PC-3 (cell line): ENCODE results near the gene SPACA1. TPM values are rescaled to one million over a fixed set of nuclear protein-coding genes. Genes with fewer than 3 reads are reported as not detected.

Experiments used
- ATAC-seq: fragments of 200-7000 bp; cut with Tn5 transposase; 2 replicates; pipeline ENCODE4 v1.9.1; 2020; ENCODE audit warnings: mild to moderate bottlenecking, moderate library complexity
- BruUV-seq: library from RNA; stranded (reverse); fragments of 400-500 nt; replicated peaks from 2 replicates; lab custom pipeline; 2021; lab: Mats Ljungman, UMichigan
- CTCF ChIA-PET: fragments of 300-600 bp; sonication (Branson Sonifier 250); formaldehyde crosslinking; loops from one replicate; lab custom pipeline; 2022; ENCODE audit warnings: antibody characterized with exemption; lab: Charles Lee
- POLR2A ChIA-PET: fragments of 300-600 bp; sonication (Branson Sonifier 250); formaldehyde crosslinking; loops from one replicate; lab custom pipeline; 2022; ENCODE audit warnings: antibody characterized with exemption; ENCODE audit not compliant: unreplicated experiment; lab: Charles Lee
- DNase-seq: peaks from one replicate; pipeline ENCODE4 v3.0.0-alpha.2; 2015
- H2AFZ ChIP-seq: fragments of 300-600 bp; sonication (generic); 2 replicates; pipeline ENCODE4 v1.6.0; 2016; ENCODE audit warnings: antibody characterized with exemption, low read length
- H3F3A ChIP-seq: fragments of 300-600 bp; sonication (generic); one replicate; pipeline ENCODE4 v1.6.0; 2017; ENCODE audit warnings: antibody characterized with exemption, low read length, control low read depth, mild to moderate bottlenecking; ENCODE audit not compliant: unreplicated experiment
- H3K27ac ChIP-seq: fragments of 300-600 bp; sonication (generic); 2 replicates; pipeline ENCODE4 v1.5.1; 2016; ENCODE audit warnings: mild to moderate bottlenecking, low read length
- H3K27me3 ChIP-seq: fragments of 300-600 bp; sonication (generic); 2 replicates; pipeline ENCODE4 v1.6.1; 2016; ENCODE audit warnings: low read length, mixed read lengths
- H3K36me3 ChIP-seq: fragments of 300-600 bp; sonication (generic); 2 replicates; pipeline ENCODE4 v1.6.1; 2016; ENCODE audit warnings: low read depth, mixed run types, low read length, mixed read lengths
- H3K4me1 ChIP-seq: fragments of 300-600 bp; sonication (generic); 2 replicates; pipeline ENCODE4 v1.5.1; 2016; ENCODE audit warnings: low read length; ENCODE audit not compliant: insufficient read depth
- H3K4me2 ChIP-seq: fragments of 300-600 bp; sonication (generic); 2 replicates; pipeline ENCODE4 v1.6.0; 2016; ENCODE audit warnings: low read length
- H3K4me3 ChIP-seq: fragments of 300-600 bp; sonication (generic); 2 replicates; pipeline ENCODE4 v1.5.1; 2016; ENCODE audit warnings: mild to moderate bottlenecking, low read length, mixed read lengths
- H3K79me2 ChIP-seq: fragments of 300-600 bp; sonication (generic); 2 replicates; pipeline ENCODE4 v1.6.1; 2017; ENCODE audit warnings: low read length, mixed read lengths
- H3K9ac ChIP-seq: fragments of 300-600 bp; sonication (generic); 2 replicates; pipeline ENCODE4 v1.6.0; 2016; ENCODE audit warnings: mild to moderate bottlenecking, low read length
- H3K9me2 ChIP-seq: fragments of 300-600 bp; sonication (generic); replicated peaks from 2 replicates; pipeline ENCODE4 v1.6.1; 2016; ENCODE audit warnings: mixed run types, low read length, mixed read lengths
- H3K9me3 ChIP-seq: fragments of 300-600 bp; sonication (generic); 2 replicates; pipeline ENCODE4 v1.6.1; 2016; ENCODE audit warnings: low read length, mixed read lengths
- H4K20me1 ChIP-seq: fragments of 300-600 bp; sonication (generic); 2 replicates; pipeline ENCODE4 v1.6.1; 2016; ENCODE audit warnings: low read length, mixed read lengths
- CTCF ChIP-seq: fragments of 300-600 bp; sonication (generic); conservative IDR thresholded peaks from 2 replicates; pipeline ENCODE4 v1.5.1; 2017; ENCODE audit warnings: antibody characterized with exemption, low read depth, mild to moderate bottlenecking, low read length
- EZH2 ChIP-seq: fragments of 300-600 bp; sonication (generic); IDR thresholded peaks from one replicate; pipeline ENCODE4 v1.6.1; 2017; ENCODE audit warnings: antibody characterized with exemption, mild to moderate bottlenecking, low read length; ENCODE audit not compliant: unreplicated experiment
- EZH2phosphoT487 ChIP-seq: fragments of 300-600 bp; sonication (generic); IDR thresholded peaks from 2 replicates; pipeline ENCODE4 v1.6.1; 2018; ENCODE audit warnings: mild to moderate bottlenecking, antibody characterized with exemption, low read length, borderline replicate concordance
- intact Hi-C: fragments of 100-400 bp; cut with micrococcal nuclease; formaldehyde crosslinking; loops from 2 replicates; pipeline ENCODE4 v1.9.0; 2023
- total RNA-seq: library from RNA; depleted of rRNA; stranded (reverse); fragments of >200 nt; gene quantifications from 2 replicates; pipeline ENCODE4 v1.2.3, GENCODE V29; 2014

SPACA1 gene
- total RNA-seq, 1 experiment from 2014 or later: not detected

DNA sequence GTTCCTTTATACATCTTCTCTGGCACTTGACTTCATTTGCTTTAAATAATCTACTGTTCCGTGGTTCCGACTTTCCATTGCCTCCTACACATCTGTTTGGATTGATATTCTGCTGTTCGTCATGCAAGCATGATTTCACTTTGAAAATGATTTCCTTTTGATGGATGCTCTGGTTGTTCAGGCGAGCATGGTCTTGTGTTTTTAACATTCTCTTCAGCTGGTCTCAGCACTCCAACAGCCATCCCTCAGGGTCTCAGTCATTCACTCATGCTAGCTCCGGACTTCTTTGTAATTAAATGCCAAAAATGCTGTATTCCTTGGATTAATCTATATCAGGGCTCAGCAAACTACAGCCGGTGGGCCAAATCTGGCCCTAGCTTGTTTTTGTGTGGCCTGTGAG is 27.2 kb upstream of the SPACA1 start:
- H2AFZ ChIP-seq: no peak overlapping the region
- H3K4me2 ChIP-seq: no peak overlapping the region
- CTCF ChIA-PET: no interaction called here
- peaks cover 39% of the 10 kb centered on the region for H3K27me3 ChIP-seq
- no peaks in the 10 kb centered on the region for H3K9me3 ChIP-seq
- no peak for TF ChIP-seq EZH2phosphoT487
- TF ChIP-seq EZH2: no peak
- no peak for TF ChIP-seq CTCF
- POLR2A ChIA-PET: no interaction called here
- intact Hi-C loops: no loop called here
- H3F3A ChIP-seq: no peaks in the 10 kb centered on the region
- H3K4me3 ChIP-seq: no peak overlapping the region
- ATAC-seq (no peak), DNase-seq (no peak)
- no peak overlapping the region for H3K9ac ChIP-seq
- H4K20me1 ChIP-seq: no peaks in the 10 kb centered on the region
- H3K36me3 ChIP-seq: no peaks in the 10 kb centered on the region
- no TSS peak for BruUV-seq
- H3K4me1 ChIP-seq: no peaks in the 10 kb centered on the region
- H3K79me2 ChIP-seq: no peaks in the 10 kb centered on the region
- H3K27ac ChIP-seq: no peak overlapping the region
- no peaks in the 10 kb centered on the region for H3K9me2 ChIP-seq

DNA sequence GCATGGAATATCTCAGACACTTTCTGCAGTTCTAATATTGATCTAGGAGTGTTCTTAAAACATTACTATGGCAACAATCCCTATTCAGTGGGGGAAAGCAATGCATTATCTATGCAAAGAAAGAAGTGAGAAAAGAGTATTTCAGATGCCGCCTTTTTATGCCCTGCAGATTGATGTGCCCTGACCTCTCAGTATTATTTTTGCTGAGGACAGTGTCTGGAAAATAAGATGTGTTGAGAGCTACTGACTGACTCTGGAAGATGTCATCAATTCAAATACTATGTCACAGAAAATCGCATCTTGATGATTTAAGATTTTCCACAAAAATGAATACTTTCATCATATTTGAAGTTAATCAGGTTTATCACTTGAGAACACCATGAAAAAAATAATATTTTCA is 22.9 kb upstream of the SPACA1 start:
- Histone ChIP-seq H3K4me3 (no peak overlapping the region), H3K4me2 (no peak overlapping the region), H2AFZ (no peak overlapping the region), H3F3A (no peaks in the 10 kb centered on the region), H3K27ac (no peak overlapping the region), H3K27me3 (peaks cover 38% of the 10 kb centered on the region), H3K79me2 (no peaks in the 10 kb centered on the region), H3K9ac (no peak overlapping the region), H3K4me1 (no peaks in the 10 kb centered on the region), H3K36me3 (no peaks in the 10 kb centered on the region), H4K20me1 (no peaks in the 10 kb centered on the region), H3K9me2 (no peaks in the 10 kb centered on the region), H3K9me3 (no peaks in the 10 kb centered on the region)
- CTCF ChIA-PET: no interaction called here
- no TSS peak for BruUV-seq
- DNase-seq: no peak
- TF ChIP-seq CTCF (no peak), EZH2 (no peak), EZH2phosphoT487 (no peak)
- intact Hi-C loops: no loop called here
- no peak for ATAC-seq
- POLR2A ChIA-PET: no interaction called here

GRCh38 chr6:88031550-88031949 is 16.1 kb upstream of the SPACA1 start:
- Histone ChIP-seq H3K4me1 (no peaks in the 10 kb centered on the region), H3K4me3 (no peak overlapping the region), H3K9me3 (no peaks in the 10 kb centered on the region; the same call in 1 of the 2 replicates), H3K9me2 (no peaks in the 10 kb centered on the region), H2AFZ (no peak overlapping the region), H3K9ac (no peak overlapping the region), H3F3A (no peaks in the 10 kb centered on the region), H3K79me2 (no peaks in the 10 kb centered on the region), H3K36me3 (no peaks in the 10 kb centered on the region), H3K27ac (no peak overlapping the region), H3K4me2 (no peak overlapping the region), H4K20me1 (no peaks in the 10 kb centered on the region), H3K27me3 (no peaks in the 10 kb centered on the region)
- DNase-seq (no peak), ATAC-seq (no peak)
- ChIA-PET CTCF (no interaction called here), POLR2A (no interaction called here)
- intact Hi-C loops: no loop called here
- no TSS peak for BruUV-seq
- no peak for TF ChIP-seq EZH2
- TF ChIP-seq CTCF: no peak
- TF ChIP-seq EZH2phosphoT487: no peak
